BE2C (cell line): ENCODE results near the gene FRRS1.

Experiments
- DNase-seq: peaks from one replicate; pipeline ENCODE4 v3.0.0-alpha.2; 2020
- H3K27me3 ChIP-seq: fragments of 250-450 bp; sonication (Bioruptor Pico); 2 replicates; pipeline ENCODE4 v1.5.1; 2020; ENCODE audit warnings: mild to moderate bottlenecking
- H3K36me3 ChIP-seq: fragments of 250-450 bp; sonication (Bioruptor Pico); 2 replicates; pipeline ENCODE4 v1.5.1; 2020; ENCODE audit warnings: mild to moderate bottlenecking
- H3K4me1 ChIP-seq: fragments of 250-450 bp; sonication (Bioruptor Pico); 2 replicates; pipeline ENCODE4 v1.5.1; 2020
- H3K4me3 ChIP-seq: 2 replicates; pipeline ENCODE4 v1.5.1; 2011; ENCODE audit warnings: low read depth, low read length
- H3K9me3 ChIP-seq: fragments of 250-450 bp; sonication (Bioruptor Pico); 2 replicates; pipeline ENCODE4 v1.5.1; 2020
- TF ChIP-seq, protein P1 (sequence below): IDR thresholded peaks from 2 replicates; pipeline ENCODE4 v1.5.1; 2012; ENCODE audit warnings: mild to moderate bottlenecking, low read depth, low read length

Gene FRRS1

GRCh38 chr1:99749504-99750347 is 16.7 kb downstream of the FRRS1 start:
- Histone ChIP-seq H3K4me1 (no peaks in the 10 kb centered on the region), H3K36me3 (no peaks in the 10 kb centered on the region), H3K9me3 (no peaks in the 10 kb centered on the region), H3K4me3 (no peak overlapping the region), H3K27me3 (no peaks in the 10 kb centered on the region)
- DNase-seq: no peak
- TF ChIP-seq, protein P1, sequence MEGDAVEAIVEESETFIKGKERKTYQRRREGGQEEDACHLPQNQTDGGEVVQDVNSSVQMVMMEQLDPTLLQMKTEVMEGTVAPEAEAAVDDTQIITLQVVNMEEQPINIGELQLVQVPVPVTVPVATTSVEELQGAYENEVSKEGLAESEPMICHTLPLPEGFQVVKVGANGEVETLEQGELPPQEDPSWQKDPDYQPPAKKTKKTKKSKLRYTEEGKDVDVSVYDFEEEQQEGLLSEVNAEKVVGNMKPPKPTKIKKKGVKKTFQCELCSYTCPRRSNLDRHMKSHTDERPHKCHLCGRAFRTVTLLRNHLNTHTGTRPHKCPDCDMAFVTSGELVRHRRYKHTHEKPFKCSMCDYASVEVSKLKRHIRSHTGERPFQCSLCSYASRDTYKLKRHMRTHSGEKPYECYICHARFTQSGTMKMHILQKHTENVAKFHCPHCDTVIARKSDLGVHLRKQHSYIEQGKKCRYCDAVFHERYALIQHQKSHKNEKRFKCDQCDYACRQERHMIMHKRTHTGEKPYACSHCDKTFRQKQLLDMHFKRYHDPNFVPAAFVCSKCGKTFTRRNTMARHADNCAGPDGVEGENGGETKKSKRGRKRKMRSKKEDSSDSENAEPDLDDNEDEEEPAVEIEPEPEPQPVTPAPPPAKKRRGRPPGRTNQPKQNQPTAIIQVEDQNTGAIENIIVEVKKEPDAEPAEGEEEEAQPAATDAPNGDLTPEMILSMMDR: no peak

DNA sequence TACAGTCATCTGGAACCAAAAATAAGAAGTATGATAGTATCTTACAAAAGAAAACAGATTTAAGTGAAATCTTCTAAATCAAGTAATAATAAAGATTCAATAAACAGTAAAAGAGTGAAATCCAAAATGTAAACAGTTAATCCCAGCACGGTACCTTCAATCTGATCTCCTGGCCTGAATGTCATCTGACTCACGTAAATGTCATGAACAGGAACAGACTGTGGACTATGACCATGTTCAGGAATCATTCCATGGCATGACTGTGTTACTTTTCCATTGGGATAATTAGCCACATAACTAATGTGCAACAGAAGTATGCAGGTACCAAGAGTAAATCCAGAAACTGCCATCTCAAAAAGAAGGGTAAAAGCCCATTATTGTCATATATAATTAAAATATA is 18.0 kb downstream of the FRRS1 start:
- Histone ChIP-seq H3K36me3 (no peaks in the 10 kb centered on the region), H3K4me3 (no peak overlapping the region), H3K27me3 (no peaks in the 10 kb centered on the region), H3K4me1 (no peaks in the 10 kb centered on the region), H3K9me3 (no peaks in the 10 kb centered on the region)
- no peak for DNase-seq
- TF ChIP-seq, protein P1: no peak

DNA sequence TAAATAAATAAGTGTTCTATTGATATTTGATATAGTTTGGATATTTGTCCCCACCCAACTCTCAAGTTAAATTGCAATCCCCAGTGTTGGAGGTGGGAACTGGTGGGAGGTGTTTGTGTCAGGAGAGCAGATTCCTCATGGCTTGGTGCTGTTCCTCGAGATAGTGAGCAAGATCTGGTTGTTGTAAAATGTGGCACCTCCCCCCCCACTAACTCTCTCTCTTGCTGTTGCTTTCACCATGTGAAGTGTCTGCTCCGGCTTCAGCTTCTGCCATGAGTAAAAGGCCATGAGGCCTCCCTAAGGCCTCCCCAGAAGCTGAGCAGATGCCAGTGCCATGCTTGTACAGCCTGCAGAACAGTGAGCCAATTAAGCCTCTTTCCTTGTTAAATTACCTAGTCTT is 20.8 kb downstream of the FRRS1 start:
- Histone ChIP-seq H3K36me3 (no peaks in the 10 kb centered on the region), H3K4me3 (no peak overlapping the region), H3K27me3 (no peaks in the 10 kb centered on the region), H3K9me3 (no peaks in the 10 kb centered on the region), H3K4me1 (no peaks in the 10 kb centered on the region)
- DNase-seq: no peak
- TF ChIP-seq, protein P1: no peak

DNA sequence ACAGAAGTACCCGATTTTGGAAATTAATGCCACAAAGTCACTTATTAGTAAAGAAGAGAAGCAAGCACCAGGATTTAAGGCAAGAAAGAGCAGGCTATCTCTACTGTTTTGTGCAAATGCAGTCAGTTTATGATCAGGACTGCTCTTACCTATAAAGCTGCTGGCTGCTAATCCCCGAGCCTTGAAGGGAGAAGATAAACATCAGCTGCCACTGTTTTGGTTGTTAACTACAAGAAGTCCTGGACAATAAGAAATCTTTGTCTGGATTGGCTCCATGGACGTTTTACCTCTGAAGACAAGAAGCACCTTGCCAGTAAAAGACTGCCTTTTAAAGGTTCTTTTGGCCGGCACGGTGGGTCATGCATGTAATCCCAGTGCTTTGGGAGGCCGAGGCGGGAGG is 21.4 kb downstream of the FRRS1 start:
- TF ChIP-seq, protein P1: no peak
- no peak for DNase-seq
- H3K4me3 ChIP-seq: no peak overlapping the region
- H3K27me3 ChIP-seq: no peaks in the 10 kb centered on the region
- H3K36me3 ChIP-seq: no peaks in the 10 kb centered on the region
- H3K4me1 ChIP-seq: no peaks in the 10 kb centered on the region
- H3K9me3 ChIP-seq: no peaks in the 10 kb centered on the region

- Histone ChIP-seq H3K4me3 (no peak overlapping the region), H3K36me3 (no peaks in the 10 kb centered on the region), H3K4me1 (no peaks in the 10 kb centered on the region; the same call in 1 of the 2 replicates), H3K27me3 (no peaks in the 10 kb centered on the region), H3K9me3 (no peaks in the 10 kb centered on the region)
- TF ChIP-seq, protein P1: no peak
- DNase-seq: no peak
Observed at GRCh38 chr1:99740141-99740540, 26.3 kb downstream of the FRRS1 start.

- TF ChIP-seq, protein P1: no peak
Observed at GRCh38 chr1:99738858-99739465, 27.5 kb downstream of the FRRS1 start.

More at GRCh38 chr1:99738858-99739465, 27.5 kb downstream of the FRRS1 start:
- H3K4me1 ChIP-seq: no peaks in the 10 kb centered on the region; the same call in 1 of the 2 replicates
- H3K9me3 ChIP-seq: no peaks in the 10 kb centered on the region
- DNase-seq: no peak
- no peak overlapping the region for H3K4me3 ChIP-seq
- H3K27me3 ChIP-seq: no peaks in the 10 kb centered on the region
- no peaks in the 10 kb centered on the region for H3K36me3 ChIP-seq
